ENCODE results near the gene CPAMD8. TPM values are rescaled to one million over a fixed set of nuclear protein-coding genes. Genes with fewer than 3 reads are reported as not detected.

The CPAMD8 gene
- total and polyA plus RNA-seq, 2 donors (not counting 3 experiments of a cell fraction or from before 2014, with no cell fraction given) = 2.2 to 3.9 TPM

- ChIA-PET POLR2A (no interaction called here), CTCF (interaction anchor here (0.9 to 2.0 kb wide), 2 partner anchors 286 to 344 kb away, joined by 4 to 6 read pairs; no protein-coding TSS in a partner anchor)
- Histone ChIP-seq H3K4me2 (ENCODE audit: insufficient read depth, low read length) (no peak overlapping the region), H3K4me1 (ENCODE audit: control insufficient read depth, extremely low read depth, insufficient read depth, low read length) (no peaks in the 10 kb centered on the region), H3K9ac (replicated peaks; ENCODE audit: extremely low read depth, insufficient read depth, low read length) (no peak overlapping the region), H3K79me2 (ENCODE audit: control insufficient read depth, insufficient read depth, low read length) (peaks cover 2% of the 10 kb centered on the region), H3K9me1 (replicated peaks; ENCODE audit: control insufficient read depth, extremely low read depth, insufficient read depth, low read length) (no peaks in the 10 kb centered on the region), H3K27ac (ENCODE audit: insufficient read depth, low read depth, low read length) (no peak overlapping the region), H3K36me3 (ENCODE audit: control insufficient read depth in 2 of 2, extremely low read depth in 1 of 2, insufficient read depth in 2 of 2, low read length in 2 of 2) (peaks cover 6% of the 10 kb centered on the region in 2 experiments), H3K4me3 (replicated peaks in 1 of 3; ENCODE audit: insufficient read depth in 1 of 3, low read depth in 1 of 3, low read length in 3 of 3) (no peak overlapping the region), H3K9me3 (replicated peaks; ENCODE audit: control insufficient read depth, insufficient read depth, low read length) (no peaks in the 10 kb centered on the region), H4K20me1 (replicated peaks; ENCODE audit: control insufficient read depth, extremely low read depth, insufficient read depth, low read length) (no peaks in the 10 kb centered on the region), H2AFZ (ENCODE audit: low read depth, low read length) (no peak overlapping the region), H3K27me3 (ENCODE audit: control insufficient read depth in 2 of 2, insufficient read depth in 2 of 2, low read length in 2 of 2) (no peaks in the 10 kb centered on the region)
- no peak for FAIRE-seq
- DNase-seq (ENCODE audit: low read depth, low spot score) = no peak
- intact Hi-C loops (cut with micrococcal nuclease) = no loop called here
- BruUV-seq (replicated peaks) = no TSS peak
- TF ChIP-seq GATA2 (IDR thresholded peaks at IDR 0.05; ENCODE audit: insufficient read depth, insufficient read length, low read depth, low read length) = no peak
- TF ChIP-seq, protein P1, sequence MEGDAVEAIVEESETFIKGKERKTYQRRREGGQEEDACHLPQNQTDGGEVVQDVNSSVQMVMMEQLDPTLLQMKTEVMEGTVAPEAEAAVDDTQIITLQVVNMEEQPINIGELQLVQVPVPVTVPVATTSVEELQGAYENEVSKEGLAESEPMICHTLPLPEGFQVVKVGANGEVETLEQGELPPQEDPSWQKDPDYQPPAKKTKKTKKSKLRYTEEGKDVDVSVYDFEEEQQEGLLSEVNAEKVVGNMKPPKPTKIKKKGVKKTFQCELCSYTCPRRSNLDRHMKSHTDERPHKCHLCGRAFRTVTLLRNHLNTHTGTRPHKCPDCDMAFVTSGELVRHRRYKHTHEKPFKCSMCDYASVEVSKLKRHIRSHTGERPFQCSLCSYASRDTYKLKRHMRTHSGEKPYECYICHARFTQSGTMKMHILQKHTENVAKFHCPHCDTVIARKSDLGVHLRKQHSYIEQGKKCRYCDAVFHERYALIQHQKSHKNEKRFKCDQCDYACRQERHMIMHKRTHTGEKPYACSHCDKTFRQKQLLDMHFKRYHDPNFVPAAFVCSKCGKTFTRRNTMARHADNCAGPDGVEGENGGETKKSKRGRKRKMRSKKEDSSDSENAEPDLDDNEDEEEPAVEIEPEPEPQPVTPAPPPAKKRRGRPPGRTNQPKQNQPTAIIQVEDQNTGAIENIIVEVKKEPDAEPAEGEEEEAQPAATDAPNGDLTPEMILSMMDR (IDR thresholded peaks at IDR 0.05; ENCODE audit: extremely low read depth in 1 of 2, insufficient read depth in 1 of 2, low read depth in 1 of 2, low read length in 2 of 2) = no peak
- no peak for TF ChIP-seq POLR2AphosphoS5 (IDR thresholded peaks at IDR 0.05; ENCODE audit: insufficient read depth, low read depth, low read length)
- no peak for TF ChIP-seq MYC (IDR thresholded peaks at IDR 0.05; ENCODE audit: low read depth, low read length)
- no peak for TF ChIP-seq EZH2 (IDR thresholded peaks at IDR 0.05; ENCODE audit: borderline replicate concordance, low read depth, low read length, severe bottlenecking)
- TF ChIP-seq JUN (IDR thresholded peaks at IDR 0.05; ENCODE audit: borderline replicate concordance, insufficient read depth, insufficient read length, low read depth) = no peak
- TF ChIP-seq FOS (IDR thresholded peaks at IDR 0.05; ENCODE audit: borderline replicate concordance, insufficient read depth, low read length) = no peak
- TF ChIP-seq MAX (IDR thresholded peaks at IDR 0.05; ENCODE audit: insufficient read depth, insufficient read length) = no peak
- TF ChIP-seq POLR2A (IDR thresholded peaks at IDR 0.05; ENCODE audit: low read depth, low read length) = no peak
- dilution Hi-C loops (cut with MboI; ENCODE audit: extremely low pct_ligation_motif_present, low sequenced_read_pairs) = no loop called here
These were observed 31.6 kb upstream of the CPAMD8 start for GRCh38 chr19:17058236-17058635.

Data from endothelial cell of umbilical vein (primary cell).